ENCODE results near the gene SCNN1B.

Gene SCNN1B

DNA sequence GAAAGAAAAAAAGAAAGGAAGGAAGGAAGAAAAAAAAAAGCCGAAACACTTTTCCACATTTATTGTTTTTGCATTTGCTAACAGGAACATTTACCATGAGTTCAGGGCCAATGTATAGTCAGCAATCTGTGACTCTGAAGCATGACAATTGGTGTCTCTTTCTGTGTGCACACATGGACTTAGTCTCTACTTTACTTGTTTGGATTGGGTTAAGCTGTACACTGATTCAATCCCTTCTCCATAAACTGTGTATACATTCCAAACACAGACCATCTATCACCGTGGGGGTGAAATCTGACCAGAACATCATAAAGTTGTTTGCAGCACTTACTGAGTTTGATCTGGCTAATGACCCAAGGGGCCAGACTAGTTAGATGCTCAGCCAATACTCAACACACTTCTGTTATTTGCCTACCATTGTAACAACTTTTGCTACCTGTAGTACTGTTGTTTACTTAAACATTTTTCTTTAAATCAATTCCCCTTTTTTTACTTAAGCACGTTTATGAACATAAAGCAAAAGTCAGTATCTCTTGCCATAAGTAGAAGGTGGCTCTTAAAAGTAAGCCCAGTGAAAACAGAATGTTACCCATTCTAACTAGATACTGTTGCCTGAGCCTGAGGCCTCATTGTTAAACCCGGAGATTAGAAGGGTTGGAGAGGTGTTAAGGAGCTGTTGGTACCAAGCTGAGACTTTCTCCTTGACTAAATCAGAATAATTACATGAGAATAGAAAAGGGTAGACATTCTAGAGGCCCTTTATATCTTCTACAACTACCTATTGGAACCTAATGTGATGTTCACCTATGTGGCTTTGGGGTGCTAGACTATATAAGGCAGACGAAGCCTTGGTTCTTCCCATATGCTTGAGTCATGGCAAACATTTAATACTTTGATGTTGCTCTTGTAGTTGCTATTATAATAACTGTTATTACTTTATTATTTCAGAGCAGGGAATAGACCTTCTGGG lies 41.8 kb downstream of the SCNN1B start:
- CTCF ChIA-PET, result interaction anchor here (0.7 to 2.0 kb wide), 2 partner anchors 10 to 20 kb away, joined by 3 to 4 read pairs; no protein-coding TSS in a partner anchor
- POLR2A ChIA-PET, result no interaction called here
- DNase-seq (ENCODE audit: extremely low spot score), result no peak
- TF ChIP-seq, protein P1, sequence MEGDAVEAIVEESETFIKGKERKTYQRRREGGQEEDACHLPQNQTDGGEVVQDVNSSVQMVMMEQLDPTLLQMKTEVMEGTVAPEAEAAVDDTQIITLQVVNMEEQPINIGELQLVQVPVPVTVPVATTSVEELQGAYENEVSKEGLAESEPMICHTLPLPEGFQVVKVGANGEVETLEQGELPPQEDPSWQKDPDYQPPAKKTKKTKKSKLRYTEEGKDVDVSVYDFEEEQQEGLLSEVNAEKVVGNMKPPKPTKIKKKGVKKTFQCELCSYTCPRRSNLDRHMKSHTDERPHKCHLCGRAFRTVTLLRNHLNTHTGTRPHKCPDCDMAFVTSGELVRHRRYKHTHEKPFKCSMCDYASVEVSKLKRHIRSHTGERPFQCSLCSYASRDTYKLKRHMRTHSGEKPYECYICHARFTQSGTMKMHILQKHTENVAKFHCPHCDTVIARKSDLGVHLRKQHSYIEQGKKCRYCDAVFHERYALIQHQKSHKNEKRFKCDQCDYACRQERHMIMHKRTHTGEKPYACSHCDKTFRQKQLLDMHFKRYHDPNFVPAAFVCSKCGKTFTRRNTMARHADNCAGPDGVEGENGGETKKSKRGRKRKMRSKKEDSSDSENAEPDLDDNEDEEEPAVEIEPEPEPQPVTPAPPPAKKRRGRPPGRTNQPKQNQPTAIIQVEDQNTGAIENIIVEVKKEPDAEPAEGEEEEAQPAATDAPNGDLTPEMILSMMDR (IDR thresholded peaks at IDR 0.05; ENCODE audit: control extremely low read depth, extremely low read depth, low read depth, missing control alignments), result no peak

GRCh38 chr16:23345237-23345636 lies 43.1 kb downstream of the SCNN1B start:
- POLR2A ChIA-PET, result no interaction called here
- TF ChIP-seq, protein P1 (IDR thresholded peaks at IDR 0.05; ENCODE audit: control extremely low read depth, extremely low read depth, low read depth, missing control alignments), result no peak
- CTCF ChIA-PET, result interaction anchor here (1.2 to 2.0 kb wide), 3 partner anchors 17 to 90 kb away, joined by 3 to 4 read pairs (median 4); no protein-coding TSS in a partner anchor
- DNase-seq (ENCODE audit: extremely low spot score), result no peak

DNA sequence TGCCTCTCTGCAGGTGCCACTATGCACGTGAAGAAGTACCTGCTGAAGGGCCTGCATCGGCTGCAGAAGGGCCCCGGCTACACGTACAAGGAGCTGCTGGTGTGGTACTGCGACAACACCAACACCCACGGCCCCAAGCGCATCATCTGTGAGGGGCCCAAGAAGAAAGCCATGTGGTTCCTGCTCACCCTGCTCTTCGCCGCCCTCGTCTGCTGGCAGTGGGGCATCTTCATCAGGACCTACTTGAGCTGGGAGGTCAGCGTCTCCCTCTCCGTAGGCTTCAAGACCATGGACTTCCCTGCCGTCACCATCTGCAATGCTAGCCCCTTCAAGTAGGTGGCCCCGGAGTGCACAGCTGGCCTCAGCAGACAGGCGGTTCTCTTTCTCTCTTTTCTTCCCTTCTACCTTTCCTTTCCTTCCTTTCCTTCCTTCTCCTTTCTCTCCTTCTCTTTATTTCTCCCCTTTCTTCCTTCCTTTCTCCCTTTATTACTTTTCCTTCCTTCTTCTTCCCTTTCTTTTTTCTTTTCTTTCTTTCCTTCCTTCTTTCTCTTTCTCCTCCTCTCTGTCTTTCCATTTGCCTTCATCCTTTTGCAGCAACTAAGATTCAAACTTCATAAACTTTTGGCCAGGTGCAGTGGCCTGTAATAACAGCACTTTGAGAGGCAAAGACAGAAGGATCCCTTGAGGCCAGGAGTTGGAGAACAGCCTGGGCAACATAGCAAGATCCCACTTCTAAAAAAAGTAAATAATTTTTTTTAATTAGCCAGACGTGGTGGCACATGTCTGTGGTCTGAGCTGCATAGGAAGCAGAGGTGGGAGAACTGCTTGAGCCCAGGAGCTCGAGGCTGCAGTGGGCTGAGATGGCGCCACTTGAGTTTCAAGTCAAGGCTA lies 46.7 kb downstream of the SCNN1B start:
- POLR2A ChIA-PET, result no interaction called here
- TF ChIP-seq, protein P1 (IDR thresholded peaks at IDR 0.05; ENCODE audit: control extremely low read depth, extremely low read depth, low read depth, missing control alignments), result no peak
- CTCF ChIA-PET, result interaction anchor here (1.0 to 2.8 kb wide), 3 partner anchors 10 to 87 kb away, joined by 3 to 9 read pairs (median 4); no protein-coding TSS in a partner anchor

DNA sequence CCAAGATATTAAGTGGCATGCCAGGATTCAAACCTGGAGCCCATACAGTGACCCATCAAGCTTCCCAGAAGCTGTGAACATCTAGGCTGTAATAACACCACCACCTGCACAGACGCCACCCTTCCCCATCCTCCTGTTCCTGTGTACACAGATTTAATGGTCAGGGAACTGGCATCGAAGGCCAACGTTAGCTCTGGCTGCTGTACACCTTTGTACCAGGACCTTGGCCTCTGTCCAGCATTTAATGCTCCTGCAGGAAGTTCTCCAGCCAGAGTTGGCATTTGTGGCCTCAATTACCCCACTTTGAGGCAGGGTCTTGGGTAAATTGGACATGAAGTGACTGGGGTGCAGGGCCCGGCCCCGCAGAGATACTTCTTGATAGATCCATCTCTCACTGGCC lies 49.3 kb downstream of the SCNN1B start:
- ChIA-PET POLR2A (no interaction called here), CTCF (interaction anchor here (1.6 kb wide), 1 partner anchor 9 kb away, joined by 4 read pairs; no protein-coding TSS in a partner anchor)
- TF ChIP-seq, protein P1 (IDR thresholded peaks at IDR 0.05; ENCODE audit: control extremely low read depth, extremely low read depth, low read depth, missing control alignments), result no peak

More for the DNA sequence above, 46.7 kb downstream of the SCNN1B start:
- DNase-seq (ENCODE audit: extremely low spot score), result no peak

DNA sequence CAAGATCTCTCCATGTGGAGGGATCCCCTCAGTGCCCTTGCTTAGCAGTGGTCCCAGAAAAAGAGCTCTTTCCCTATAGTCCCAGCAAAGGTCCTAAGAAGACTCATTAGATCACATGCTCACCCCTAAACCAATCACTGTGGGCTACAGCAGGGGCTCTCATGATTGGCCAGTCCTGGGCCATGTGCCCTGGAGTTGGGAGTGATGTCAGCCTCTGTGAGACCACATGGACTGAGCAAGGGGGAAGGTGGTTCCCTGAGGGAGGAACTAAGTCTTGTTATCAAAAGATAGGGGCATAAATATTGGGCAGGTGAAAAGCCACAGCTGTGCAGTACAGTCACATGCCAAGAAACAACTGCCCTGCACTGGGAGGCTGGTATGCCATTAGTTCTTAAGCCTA lies 51.3 kb downstream of the SCNN1B start:
- POLR2A ChIA-PET, result no interaction called here
- CTCF ChIA-PET, result interaction anchor here (1.4 kb wide), 1 partner anchor 10 kb away, joined by 3 read pairs; no protein-coding TSS in a partner anchor
- no peak for DNase-seq (ENCODE audit: extremely low spot score)
- TF ChIP-seq, protein P1 (IDR thresholded peaks at IDR 0.05; ENCODE audit: control extremely low read depth, extremely low read depth, low read depth, missing control alignments), result no peak

More for the DNA sequence above, 49.3 kb downstream of the SCNN1B start:
- no peak for DNase-seq (ENCODE audit: extremely low spot score)

- no peak for DNase-seq (ENCODE audit: extremely low spot score)
- POLR2A ChIA-PET, result no interaction called here
- CTCF ChIA-PET, result interaction anchor here (1.2 to 1.4 kb wide), 2 partner anchors 10 to 26 kb away, joined by 3 read pairs; no protein-coding TSS in a partner anchor
Observed at GRCh38 chr16:23354246-23354645, 52.1 kb downstream of the SCNN1B start.

More at GRCh38 chr16:23354246-23354645, 52.1 kb downstream of the SCNN1B start:
- TF ChIP-seq, protein P1 (IDR thresholded peaks at IDR 0.05; ENCODE audit: control extremely low read depth, extremely low read depth, low read depth, missing control alignments), result no peak
